Glomerular visceral epithelial cell (primary cell): Measurements from ENCODE around the gene SNX24.
"Not testable (repeated sequence)": the region's sequence is repeated elsewhere in the genome, so short reads cannot be mapped to it uniquely, and the experiment has no call there.

Experiments used
- DNase-seq: peaks from one replicate; pipeline ENCODE4 v3.0.0-alpha.2; 2016; ENCODE audit errors: extremely low spot score

The SNX24 gene, protein sequence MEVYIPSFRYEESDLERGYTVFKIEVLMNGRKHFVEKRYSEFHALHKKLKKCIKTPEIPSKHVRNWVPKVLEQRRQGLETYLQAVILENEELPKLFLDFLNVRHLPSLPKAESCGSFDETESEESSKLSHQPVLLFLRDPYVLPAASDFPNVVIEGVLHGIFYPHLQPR

DNA sequence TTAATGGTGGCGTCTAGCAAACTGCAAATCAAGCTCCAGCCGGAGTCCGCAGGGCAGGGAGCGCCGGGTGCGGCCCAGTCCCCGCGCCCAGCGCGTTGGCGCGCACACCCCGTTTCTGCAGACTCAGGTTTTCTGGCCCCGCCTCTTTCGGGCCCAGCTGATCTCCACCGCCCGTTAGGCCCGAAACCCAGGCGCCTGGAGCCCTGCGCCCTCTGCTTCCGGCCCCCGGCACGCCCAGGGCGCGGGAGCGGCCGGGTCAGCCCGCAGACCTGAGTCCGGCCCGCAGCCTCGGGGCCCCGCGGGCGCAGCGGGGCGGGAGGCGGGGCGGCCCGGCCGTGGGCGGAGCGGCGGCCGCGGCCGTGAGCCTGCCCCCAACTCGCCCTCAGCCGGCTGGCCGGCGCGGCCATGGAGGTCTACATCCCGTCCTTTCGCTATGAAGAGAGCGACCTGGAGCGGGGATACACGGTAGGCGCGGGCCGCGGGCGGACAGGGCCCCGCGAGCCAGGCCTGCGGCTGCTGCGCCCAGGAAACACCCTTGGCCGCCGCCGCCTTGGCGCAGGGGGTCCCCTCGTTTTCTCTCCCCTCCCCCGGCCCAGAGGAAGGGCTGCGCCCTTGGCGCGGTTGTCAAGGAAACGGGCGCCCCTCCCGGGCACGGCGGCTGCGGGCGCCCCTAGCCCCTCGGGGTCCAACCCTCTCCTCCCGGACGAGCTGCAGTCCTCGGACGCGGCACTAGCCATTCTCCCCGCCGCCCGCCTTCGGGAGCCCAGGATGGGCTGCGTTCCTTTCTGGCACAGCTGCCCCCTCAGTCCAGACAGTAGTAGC is at the start of gene SNX24:
TSS of gene SNX24 (plus strand) at position 385 of the 822 bp plus-strand sequence. CDS start at position 406, 21 bp downstream.
- DNase-seq: peak; percentile 79

DNA sequence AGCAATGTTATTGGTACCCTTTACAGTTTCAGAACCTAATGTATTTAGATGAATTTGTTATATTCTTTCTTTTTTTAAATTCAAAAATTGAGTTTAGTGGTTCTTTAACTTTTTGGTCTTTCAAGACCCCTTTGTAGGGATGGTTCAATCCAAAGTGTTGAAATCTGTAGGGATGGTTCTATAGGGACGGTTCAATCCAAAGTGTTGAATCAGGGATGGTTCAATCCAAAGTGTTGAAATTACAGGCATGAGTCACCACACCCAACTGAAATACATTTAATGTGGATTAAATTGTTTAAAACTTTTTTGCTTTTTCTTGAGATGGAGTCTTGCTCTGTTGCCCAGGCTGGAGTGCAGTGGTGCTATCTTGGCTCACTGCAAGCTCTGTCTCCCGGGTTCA is 39.9 kb upstream of the SNX24 start:
- no peak for DNase-seq

DNA sequence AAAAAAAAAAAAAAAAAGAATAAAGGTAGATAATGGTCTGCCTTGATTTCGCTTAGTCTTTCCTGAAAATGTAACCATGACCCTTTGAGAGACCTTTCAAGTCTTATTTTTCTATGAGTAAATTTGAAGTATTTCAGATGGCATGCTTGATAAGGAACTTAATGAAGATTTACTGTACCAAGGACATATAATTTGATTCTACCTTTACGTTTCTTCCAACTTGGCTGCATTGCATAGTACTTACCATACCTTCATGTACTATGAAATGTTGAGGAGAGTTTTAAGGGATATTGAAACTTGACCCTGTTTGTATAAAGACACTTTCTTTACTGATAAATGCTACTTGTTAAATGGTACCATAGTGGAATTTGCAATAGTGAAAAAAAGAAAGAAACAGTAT is 35.0 kb upstream of the SNX24 start:
- no peak for DNase-seq

DNA sequence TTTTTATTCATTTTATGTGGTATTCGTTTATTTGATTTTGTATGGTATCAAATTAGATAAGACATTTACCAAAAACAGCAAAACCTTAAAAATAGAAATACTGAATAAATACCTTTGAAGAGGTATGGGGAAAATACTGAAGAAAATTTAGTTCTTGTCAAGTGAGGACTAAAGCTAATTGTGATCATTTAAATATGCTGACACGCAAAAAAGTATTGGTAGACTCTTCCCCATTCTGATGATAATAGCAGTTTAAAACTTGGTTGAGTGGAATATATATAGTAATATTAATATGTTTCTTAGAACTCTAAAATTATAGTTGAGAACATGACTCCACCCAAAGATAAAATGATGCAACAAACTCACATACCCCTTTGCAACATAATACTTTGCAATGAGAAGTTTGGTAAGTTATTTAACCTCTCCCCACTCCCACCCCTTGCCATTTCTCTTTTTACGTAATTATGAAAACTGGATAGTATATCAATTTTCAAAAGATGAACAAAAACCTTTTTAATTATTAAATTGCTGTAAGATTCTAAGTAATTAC is 30.1 kb upstream of the SNX24 start:
- DNase-seq: no peak

DNA sequence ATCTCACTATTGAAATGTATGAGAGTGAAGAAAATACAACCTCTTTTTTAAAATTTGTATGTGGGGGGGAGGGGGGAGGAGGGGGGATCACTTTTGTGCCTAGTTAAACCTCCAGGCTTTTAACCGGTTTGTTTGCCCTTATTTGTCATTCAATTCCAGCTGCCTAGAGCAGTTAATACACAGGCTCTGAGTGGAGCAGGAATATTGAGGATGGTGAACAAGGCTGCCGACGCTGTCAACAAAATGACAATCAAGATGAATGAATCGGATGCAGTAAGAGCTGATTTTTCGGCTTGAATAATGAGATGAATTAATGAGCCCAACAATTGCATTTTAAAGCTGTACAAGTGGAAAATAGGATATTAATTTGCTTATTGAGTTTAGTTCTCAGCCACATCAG is 28.7 kb upstream of the SNX24 start:
- DNase-seq: no peak

DNA sequence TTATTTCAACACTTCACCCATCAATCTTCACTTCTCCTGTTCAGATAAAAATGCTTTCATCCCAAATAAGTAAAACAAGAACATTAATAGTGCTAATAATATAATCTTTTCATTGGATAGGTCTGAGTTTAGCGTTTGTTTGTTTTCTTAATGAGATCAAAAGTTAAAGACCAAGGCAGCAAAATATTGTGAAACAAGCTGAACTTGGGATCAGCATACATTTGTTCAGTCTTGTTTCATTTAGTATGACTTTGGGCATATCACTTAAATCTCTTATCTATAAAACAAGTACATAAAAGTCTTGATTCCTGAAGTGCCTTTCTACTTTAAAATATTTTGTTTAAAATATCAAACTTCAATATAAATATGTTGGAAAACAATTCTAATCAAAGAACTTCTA is 13.4 kb upstream of the SNX24 start:
- no peak for DNase-seq

DNA sequence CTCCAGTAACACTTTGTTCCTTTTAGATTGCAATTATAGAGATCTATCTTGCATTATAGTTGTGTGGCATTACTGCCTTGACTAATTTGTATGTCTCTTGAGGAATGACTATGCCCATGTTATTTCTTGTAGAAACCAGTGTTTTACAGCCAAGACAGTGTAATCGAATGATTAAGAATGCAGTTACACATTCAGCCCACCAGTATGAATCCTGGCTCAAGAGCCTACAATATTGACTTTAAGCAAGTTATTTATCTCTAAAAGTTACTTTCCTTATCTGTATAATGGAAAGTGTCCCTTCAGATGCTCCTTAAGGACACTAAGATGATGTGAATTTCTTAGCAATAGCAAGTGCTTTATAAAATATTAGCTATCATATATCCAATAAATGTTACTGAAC is 9.7 kb upstream of the SNX24 start:
- DNase-seq: no peak

DNA sequence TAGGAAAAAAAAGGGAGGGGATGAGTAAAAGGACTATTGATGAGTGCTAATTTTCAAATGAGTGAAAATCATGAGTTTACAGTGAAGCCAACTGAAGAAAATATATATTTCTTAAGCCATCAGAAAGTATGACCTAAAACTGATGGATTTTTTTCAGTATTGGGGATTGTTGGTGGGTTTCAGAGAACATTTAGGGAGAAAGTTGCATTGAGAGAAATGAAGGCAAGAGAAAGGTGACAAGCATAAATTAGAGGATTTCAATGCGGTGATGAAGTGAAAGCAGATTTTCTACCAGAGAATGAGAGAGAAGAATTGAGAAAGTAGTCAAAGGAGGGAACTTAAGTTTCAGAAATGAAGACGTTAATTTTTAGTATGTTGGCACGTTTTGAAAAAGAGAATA is 8.5 kb upstream of the SNX24 start:
- DNase-seq: no peak

DNA sequence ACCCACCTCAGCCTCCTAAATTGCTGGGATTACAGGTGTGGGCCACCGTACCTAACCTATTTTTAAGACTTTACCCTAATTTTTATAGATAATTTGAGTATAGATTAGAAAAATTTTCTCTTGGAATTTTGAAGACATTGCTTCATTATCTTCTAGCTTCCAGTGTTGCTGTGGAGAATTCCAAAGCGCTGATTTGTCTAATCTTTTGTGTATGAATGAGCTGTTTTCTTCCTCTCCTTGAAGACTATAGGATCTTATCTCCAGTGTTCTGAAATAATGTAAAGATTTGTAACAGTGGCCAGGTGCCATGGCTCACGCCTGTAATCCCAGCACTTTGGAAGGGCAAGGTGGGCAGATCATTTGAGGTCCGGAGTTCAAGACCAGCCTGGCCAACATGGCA is 5.7 kb upstream of the SNX24 start:
- DNase-seq: no peak

DNA sequence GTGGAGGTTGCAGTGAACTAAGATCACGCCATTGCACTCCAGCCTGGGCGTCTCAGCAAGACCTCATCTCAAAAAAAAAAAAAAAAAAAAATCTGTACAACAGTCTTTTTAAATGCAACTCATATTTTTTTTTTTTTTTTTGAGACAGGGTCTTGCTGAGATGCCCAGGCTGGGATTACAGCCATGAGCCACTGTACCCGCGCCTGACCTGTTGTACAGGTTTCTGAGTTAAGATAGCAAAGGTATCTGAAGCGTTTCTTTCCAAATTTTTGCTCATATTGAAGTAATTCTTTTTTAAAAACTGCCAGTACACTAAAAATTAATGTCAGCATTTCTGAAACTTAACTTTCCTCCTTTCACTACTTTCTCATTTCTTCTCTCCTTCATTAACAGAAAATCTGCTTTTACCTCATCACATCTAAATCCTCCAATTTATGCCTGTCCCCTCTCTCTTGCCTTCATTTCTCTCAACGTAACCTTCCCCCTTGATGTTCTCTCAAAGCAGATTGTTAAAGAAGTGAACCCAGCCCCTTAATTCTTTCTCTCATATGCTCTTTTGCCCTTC is 3.3 kb upstream of the SNX24 start:
- DNase-seq: no peak

DNA sequence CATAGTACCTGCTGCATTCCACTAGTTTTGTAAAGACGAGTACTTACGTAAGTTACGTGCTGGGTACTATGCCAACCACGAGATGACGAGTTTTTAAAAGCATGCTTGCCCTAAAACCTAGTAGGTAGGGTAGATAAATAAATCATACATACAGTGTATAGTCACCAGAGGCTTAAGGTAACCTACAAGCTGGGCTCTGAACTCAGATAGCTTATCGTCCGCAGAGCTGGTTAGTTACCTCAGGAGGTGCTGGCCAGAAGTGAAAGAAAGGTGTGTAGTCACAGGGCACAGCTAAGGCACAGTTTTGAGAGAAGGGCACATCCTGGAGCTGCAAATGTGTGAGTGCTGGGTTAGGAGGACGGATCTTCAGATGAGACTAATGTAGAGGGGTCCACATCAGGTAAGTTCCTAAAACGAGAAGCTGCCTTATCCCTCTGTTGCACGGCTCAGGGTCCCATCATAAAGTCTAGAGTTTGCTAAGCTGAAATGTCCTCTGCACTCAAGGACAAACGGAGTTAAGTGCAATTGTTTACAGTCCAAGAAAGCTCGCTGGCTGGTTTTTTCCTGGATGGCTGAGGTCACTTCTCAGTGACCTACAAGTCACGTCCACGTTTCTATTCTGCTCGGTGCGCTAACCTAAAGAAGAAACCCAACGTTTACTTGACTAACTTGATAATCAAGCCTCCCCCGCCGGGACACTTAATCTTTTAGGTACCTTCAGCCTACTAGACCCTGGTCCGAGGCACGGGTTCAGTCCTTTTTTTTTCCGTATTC is 1.1 kb upstream of the SNX24 start:
- DNase-seq: peak; percentile 20

DNA sequence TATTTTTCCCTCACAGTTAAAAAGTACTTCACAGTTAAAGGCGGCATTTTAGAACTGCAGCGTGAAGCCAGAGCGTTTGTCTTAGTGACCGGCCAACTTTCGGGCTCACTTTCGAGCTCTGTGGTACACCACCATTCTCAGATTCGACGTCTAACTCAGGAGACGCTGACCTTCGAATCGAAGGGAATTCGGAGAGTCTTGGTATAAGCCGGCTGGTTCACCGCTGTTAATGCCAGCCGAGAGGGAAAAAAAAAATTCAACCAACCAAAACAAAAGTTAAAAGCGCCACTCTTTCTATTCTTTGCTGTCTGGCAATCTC is 544 bp upstream of the SNX24 start:
- DNase-seq: no peak

DNA sequence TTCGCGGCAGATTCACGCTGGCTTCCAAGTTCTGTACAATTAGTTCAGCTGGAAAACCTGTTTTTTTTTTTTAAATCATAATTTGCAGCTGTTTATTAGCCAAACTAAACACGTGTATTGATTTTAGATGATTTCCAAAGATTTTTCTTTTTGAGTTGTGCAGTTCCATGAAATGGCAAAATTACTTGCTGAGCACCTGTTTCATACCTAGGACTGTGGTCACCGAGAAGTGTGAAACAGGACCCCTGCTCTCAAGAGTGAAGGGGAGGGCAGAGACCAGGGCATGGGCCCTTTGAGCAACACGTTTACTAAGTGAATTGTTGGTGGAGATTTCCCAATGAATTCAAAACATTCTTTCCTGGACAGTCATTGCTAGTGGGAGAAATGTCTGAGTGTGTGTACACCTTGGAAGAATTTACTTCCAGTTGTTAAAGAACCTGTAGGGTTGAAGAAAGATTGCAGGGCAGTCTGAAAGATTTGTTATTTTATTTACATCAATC is 688 bp downstream of the SNX24 start:
- peak; percentile 61 for DNase-seq

DNA sequence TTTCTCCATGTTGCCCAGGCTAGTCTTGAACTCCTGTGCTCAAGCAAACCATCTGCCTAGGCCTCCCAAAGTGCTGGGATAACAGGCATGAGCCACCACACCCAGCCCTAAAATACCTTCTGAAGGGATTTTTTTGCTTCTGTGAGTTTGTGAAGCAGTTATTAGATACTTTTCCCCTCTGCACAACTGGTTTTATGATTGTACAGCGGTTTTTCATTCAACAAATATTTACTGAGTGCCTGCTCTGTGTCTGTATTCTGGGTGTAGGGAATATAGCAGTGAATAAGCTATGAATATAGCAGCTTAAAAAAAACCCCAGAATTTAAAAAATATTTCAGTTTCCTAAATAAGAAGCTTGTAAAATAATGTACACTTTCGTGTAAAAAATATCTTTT is 2.3 kb downstream of the SNX24 start:
- no peak for DNase-seq

DNA sequence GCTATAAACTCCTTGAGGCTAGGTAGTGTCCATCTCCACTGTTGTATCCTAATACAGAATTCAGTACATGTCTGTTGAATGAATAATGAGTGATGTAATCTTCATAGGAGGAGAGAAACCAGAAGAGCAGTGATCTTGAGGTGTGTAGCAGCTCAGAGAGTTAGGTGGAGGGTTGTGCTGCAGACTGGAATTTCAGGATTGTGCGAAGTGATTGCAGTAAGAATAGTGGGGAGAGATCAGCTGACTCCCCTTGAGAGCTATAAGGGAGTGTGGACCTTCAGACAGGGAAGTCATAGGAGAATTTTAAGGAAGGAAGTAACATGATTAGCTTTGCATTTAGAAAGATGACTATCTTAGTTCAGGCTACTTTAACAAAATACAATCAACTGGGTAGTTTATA is 4.4 kb downstream of the SNX24 start:
- peak; percentile 31 for DNase-seq

DNA sequence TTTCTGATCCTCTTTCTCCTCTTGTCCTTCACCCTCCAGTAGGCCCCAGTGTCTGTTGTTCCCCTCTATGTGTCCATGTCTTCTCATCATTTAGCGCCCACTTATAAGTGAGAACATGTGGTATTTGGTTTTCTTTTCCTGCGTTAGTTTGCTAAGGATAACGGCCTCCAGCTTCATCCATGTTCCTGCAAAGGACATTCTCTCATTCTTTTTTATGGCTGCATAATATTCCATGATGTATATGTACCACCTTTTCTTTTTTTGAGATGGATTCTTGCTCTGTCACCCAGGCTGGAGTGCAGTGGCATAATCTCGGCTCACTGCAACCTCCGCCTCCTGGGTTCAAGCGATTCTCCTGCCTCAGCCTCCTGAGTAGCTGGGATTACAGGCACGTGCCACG is 12.1 kb downstream of the SNX24 start:
- DNase-seq: not testable (repeated sequence)

DNA sequence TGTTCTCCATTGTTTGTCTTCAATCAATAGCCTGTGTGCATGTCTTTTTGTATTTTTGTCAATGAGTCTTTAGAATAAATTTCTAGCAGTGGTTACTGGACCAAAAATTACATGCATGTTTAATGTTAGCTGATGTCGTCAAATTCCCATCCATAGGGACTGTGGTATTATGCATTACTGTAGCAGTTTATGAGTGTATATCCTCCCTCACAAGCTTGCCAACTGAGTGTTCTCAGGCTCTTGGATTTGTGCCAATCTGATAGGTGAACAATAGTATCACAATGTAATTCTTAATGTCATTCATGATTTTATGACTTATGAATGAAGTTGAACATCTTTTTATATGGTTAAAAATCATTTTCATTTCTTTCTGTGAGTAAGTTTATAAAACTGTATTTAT is 13.0 kb downstream of the SNX24 start:
- DNase-seq: peak; percentile 6

DNA sequence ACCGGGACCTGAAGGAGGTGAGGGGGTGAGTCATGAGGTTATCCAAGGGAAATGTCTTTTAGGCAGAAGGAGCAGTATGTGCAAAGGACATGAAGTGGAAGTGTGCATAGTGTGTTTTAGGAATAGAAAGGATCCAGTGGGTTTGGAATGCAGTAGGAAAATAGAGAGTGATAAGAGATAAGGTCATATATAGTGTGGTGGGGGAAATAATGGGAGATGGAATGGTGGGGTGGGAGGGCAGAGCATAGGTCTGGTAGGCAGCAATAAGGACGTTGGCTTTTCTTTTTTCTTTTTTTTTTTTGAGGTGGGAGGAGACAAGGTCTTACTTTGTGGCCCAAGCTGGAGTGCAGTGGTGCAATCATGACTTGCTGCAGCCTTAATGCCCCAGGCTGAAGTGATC is 17.8 kb downstream of the SNX24 start:
- DNase-seq: no peak

DNA sequence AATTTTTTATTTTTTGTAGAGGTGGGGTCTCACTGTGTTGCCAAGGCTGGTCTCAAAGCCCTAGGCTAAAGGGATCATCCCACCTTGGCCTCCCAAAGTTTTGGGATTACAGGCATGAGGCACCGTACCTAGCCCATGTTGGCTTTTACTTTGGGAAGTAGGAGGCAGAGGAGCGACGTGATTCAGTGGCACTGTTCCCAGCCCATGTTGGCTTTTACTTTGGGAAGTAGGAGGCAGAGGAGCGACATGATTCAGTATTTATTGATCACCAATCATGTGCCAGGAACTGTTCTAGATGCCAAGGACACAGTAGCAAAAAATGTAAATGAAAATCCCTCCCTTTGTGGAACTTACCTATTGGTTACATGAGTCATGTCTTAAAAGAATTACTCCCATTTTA is 18.3 kb downstream of the SNX24 start:
- no peak for DNase-seq

DNA sequence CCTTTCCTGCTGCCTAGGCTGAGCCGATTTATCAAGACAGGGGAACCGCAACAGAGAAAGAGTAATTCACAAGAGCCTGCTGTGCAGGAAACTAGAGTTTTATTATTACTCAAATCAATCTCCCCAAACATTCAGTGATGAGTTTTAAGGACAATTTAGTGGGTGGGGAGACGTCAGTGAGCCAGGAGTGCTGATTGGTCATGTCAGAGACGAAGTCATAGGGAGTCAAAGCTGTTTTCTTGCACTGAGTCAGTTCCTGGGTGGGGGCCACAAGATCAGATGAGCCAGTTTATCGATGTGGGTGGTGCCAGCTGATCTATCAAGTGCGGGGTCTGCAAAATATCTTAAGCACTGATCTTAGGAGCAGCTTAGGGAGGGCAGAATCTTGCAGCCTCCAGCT is 19.0 kb downstream of the SNX24 start:
- no peak for DNase-seq

DNA sequence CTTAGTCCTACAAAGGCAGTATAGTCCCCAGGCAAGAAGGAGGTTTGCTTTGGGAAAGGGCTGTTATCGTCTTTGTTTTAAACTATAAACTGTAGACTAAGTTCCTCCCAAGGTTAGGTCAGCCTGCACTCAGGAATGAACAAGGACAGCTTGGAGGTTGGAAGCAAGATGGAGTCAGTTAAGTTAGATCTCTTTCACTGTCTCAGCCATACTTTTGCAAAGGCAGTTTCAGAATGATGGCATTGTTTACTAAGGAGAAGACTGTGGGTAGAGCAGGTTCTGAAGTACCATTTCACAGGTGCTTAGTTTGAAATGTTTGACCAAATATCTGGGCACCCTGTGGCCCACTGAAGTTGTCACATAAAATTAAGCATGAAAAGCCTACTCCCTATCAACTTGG is 19.4 kb downstream of the SNX24 start:
- DNase-seq: no peak

DNA sequence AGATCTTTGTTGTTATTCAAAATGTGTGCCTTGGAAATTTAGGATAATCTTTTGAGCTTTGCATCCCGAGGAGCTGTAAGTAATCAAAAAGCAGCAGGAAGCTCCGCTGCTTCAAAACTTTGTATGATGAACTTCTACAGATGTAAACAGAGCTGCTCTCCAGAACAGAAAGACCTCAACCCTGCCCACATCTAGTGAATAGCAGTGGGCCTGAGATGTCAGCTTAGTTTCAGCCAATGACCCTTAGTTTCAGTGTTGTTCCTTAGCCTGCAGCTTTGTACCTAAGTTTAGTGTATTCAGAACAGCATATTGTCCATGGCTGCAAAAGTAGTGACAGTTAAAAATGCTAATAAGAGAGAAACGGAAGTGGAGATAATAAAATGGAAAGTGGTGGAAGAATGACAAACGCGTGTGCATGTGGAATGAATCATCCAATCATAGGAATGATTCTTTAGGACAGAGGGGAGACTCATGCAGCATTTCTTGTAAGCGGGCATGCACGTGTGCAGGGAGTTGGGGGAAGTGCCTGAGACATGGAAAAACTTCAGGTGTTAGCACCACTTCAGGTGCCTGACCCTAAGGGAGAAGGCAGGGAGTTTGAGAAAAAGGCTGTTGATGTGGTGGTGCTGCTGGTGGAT is 24.9 kb downstream of the SNX24 start:
- DNase-seq: no peak
